Measurements from ENCODE around the gene TTC23.

GRCh38 chr15:99097441-99098410 is 151.7 kb downstream of the TTC23 start:
- TF ChIP-seq CTCF (IDR thresholded peaks at IDR 0.05), result no peak
- no peak for TF ChIP-seq ZNF416 (CRISPR knock-in tag; IDR thresholded peaks at IDR 0.05)
- no peak for TF ChIP-seq NR3C1 (CRISPR knock-in tag; conservative IDR thresholded peaks at IDR 0.05; ENCODE audit: low read depth)
- no peak for TF ChIP-seq TP53 (CRISPR knock-in tag; IDR thresholded peaks at IDR 0.05)

All from WTC11 (cell line).